ENCODE data around the gene UBLCP1.
"Not testable (repeated sequence)": the region's sequence is repeated elsewhere in the genome, so short reads cannot be mapped to it uniquely, and the experiment has no call there.

GRCh38 chr5:159301929-159302860, 39.1 kb downstream of the UBLCP1 start:
- TF ChIP-seq POLR2A, CTCF (IDR thresholded peaks at IDR 0.05): not testable (repeated sequence)

All from heart left ventricle (tissue), 13 donors.